NOMO-1 (cell line): ENCODE results near the gene DCTN3.

Source experiments
- DNase-seq, 2 experiments: peaks; one replicate each; lab custom pipeline; 2025; ENCODE audit not compliant: unreplicated experiment in 2 of 2; lab: John Stamatoyannopoulos, UW

DCTN3 gene

GRCh38 chr9:34624475-34625185 is 4.3 kb upstream of the DCTN3 start:
- no peak for DNase-seq

DNA sequence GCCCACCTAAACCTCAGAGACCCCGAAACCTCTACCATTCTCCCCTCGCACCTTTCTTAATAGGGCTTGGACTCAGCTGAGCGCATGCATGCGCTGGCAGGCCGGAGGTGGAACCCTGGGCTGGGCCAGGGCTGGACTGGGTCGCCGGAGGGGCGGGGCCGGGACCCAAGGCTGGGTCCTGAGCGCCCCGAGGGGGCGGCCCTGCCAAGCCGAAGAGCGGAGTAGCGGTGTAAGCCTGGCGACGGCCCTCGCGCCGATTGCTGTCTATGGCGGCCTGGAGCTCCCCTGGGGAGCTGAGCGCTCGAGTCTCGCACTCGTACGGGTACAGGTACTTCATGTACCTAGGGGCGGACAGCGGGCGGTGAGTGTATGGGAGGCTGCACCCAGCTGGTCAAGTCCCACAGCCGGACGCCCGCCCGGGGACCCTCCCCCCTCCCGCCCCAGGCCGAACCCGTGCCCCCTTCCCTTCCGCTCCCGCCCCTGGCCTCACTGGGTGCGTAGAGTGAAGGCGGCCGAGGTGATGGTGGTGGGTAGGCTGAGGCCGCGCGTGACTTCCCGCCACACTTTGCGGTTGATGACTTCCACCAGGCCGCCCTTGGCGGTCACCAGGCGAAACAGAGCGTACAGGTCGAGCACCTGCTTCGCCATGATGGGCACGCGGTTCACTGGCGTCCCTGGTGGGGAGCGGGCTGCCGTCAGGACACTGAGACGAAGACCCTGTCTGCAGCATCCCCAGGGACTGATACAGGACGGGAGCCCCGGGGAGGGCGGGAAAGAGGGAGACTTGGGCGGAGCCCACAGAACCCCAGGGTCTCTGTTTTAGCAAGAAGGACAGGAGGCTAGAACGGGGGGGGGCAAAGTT is 3.3 kb upstream of the DCTN3 start:
- no peak for DNase-seq

- DNase-seq = no peak
These were observed 5.2 kb downstream of the DCTN3 start for GRCh38 chr9:34615132-34615531.

GRCh38 chr9:34612788-34613390 is 7.4 kb downstream of the DCTN3 start:
- peak; percentile 80 to 83 for DNase-seq

DNA sequence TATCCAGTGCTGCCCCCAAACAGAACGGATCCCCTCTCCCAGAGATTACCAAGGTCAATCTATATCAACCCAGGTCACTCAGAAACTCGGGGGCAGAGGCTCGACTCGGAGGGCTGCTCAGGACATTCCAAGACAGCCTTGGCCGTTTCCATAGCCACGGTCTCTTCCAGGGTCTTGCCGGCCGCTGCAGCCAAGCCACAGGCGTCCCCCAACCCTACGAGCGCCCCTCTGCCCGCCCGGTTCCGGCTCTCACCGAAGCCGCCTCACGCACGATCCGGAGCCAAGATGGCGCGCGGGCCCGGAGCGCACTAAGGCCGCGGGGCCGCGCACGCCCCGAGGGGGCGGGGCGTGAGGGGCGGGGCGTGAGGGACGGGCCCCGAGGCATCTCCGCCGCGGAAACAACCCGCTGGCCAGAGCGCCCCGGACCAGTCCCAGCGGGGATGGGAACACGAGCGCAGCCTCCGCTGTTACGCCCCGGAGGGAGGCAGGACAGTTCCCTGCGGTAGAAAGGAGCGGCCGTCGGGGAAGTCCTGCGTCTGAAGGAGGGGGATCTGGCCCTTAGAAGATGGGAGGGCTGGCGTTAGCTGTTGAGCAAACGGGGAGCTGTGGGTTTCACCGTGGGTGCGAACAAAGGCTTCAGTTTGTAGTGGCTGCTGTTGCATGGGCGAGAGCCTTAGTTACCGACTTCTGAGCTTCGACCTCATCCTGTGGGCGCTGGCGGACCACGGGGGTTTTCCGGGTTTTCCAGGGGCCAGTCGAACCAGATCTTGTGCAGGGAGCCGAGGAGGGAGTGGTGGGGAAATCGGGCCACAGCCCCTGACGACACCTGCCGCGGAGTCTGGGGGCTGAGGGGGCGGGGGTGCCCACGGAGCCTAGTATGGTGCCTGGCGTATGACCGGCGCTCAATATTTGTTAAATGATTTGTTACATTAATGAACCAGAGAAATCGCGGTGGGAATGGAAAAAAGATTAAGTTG is 8.2 kb downstream of the DCTN3 start, which contains the start of gene RPP25L:
TSS of gene RPP25L (minus strand) at position 287 of the 977 bp plus-strand sequence. CDS start 801 bp downstream, outside the sequence.
- DNase-seq = peak; percentile 72 to 90

DNA sequence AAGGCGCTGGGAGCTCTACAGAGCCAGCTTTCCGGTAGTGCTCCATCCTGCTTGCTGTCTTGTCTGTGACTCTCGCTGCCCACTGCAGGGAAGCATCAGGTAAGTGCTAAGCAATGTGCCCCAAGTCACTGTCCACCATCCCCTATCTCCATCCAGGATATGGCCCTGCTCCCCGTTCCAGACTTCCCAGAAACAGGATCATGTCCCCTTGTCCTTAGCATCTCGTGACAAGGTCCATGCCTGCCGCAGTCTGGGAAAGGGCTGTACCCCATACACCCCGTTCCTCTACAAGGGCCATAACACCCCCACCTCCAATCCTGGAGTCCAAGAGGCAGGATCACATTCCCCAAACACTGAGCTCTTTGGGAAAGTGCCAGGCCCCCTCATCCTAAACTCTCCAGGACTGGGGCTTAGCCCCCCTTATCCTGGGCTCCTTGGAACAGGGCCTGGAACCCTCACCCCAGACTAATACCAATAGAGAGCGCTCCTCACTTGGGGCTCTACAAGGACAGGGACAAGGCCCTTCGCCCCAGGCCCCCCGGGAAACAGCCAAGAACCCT is 9.0 kb downstream of the DCTN3 start:
- peak in 1 of 2 experiments; percentile 37 for DNase-seq

GRCh38 chr9:34610434-34611206 is 9.7 kb downstream of the DCTN3 start:
- DNase-seq = no peak

DNA sequence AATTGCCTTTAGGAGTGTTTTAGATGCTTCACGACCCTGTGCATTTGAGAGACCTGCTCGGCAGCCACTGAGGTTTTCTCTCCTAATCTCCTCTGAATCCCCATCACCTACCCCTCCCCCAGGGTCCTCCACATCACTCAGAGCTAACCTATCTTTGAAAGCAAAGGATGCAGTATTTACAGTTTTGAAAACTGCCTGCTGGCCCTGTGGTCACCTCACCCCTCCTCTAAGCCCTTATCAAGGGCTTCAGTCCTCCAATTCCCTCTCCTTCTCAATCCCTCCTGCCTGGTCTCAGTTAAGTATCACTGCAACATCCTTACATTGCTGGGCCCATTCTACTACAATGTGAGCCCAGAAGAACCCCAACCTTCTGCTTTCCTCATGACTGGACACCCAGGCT is 13.0 kb downstream of the DCTN3 start:
- DNase-seq = no peak

- no peak for DNase-seq
These were observed 13.4 kb downstream of the DCTN3 start for GRCh38 chr9:34606905-34607304.

DNA sequence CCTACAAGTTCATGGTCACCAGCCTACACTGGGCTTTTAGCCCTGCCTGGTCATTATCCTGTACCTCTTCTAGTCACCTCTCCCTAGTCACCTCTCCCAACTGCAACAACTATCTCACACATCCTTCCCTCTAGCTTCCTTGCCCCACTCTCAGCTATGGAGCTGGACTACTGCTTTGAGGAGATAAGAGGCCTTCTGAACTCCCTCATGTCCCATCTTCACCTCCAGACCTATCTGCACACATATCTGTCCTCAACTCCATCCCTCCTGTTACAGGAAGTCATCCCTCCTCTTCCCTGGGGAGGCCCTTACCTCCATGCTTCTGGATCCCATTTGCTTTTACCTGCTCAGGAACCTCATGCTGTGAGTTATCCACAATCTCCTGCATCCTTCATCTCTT is 14.1 kb downstream of the DCTN3 start:
- no peak for DNase-seq

DNA sequence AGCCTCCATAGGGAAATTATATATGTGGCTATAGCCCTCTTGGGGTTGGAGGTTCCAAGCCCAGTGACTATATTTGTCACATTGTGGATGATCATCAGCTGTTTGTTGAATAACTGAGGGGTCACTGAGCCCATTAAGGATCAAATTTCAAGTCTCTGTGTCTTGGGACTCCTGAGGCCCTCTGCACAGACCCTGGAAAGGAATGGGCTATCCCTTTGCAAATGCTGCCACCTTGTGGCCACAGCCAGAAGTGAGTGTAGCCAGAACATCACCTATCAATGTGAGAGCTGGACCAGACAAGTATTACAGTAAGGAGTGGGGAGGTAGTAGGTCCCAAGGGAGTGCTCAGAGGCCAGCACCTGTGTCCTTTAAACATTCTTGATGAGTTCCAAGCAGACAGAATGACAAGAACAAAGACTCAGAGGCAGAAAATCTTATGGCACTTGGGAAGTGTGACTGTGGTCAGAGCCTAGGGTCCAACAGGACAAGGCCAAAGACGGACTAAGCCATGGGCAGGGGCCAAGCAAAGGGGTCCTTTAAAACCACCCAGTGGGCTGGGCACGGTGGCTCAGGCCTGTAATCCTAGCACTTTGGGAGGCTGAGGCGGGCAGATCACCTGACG is 16.6 kb downstream of the DCTN3 start:
- DNase-seq = peak; percentile 47 to 71

GRCh38 chr9:34601937-34602573 is 18.2 kb downstream of the DCTN3 start:
- DNase-seq = no peak

GRCh38 chr9:34600908-34601307 is 19.4 kb downstream of the DCTN3 start:
- DNase-seq = no peak

DNA sequence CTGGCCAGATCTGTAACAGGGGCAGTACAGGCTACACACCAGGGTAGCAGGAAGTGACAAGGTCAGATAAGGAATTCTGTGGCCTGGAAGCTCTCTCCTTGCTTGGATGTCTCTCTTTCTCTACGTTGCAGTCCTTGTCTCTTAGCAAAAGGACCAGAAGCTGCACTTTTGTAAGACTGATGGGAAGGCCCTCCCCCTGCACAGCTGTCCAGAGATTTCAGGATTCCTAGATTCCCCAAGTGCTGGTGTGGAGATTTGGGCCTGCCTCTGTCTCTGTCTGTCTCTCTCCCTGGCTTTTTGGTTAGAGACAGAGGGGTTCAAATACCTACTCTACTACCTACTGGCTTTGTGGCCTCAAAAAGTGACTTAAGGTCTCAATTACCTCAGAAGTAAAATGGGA is 20.7 kb downstream of the DCTN3 start:
- no peak for DNase-seq

DNA sequence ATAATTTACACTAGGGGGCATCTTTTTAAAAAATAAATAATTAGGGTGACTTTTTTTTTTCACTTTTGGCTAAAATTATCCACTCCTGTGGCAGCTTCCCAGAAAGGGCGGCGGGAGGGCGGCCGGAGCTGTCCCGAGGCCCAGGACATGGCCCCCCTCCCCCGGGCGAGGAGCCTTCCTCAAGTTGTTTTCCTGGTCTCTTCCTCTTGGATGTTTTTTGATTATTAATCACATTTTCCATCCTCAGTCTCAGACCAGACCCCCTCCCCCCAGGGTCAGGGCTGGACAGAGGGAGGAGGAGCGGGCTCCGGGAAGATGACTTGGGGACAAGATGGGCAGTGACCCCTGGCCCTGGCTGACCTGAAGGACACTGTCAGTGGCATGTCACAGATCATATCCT is 26.1 kb downstream of the DCTN3 start:
- no peak for DNase-seq

GRCh38 chr9:34592895-34593601 is 27.2 kb downstream of the DCTN3 start:
- no peak for DNase-seq

GRCh38 chr9:34591917-34592866 is 28.1 kb downstream of the DCTN3 start:
- peak; percentile 53 to 60 for DNase-seq
